Uterus (tissue), 2 donors: ENCODE measurements around the gene ATP5F1A.

Experiments
- CTCF ChIP-seq, 4 experiments: fragments of 200-600 bp in 2 of 4; fragments of 450-650 bp in 2 of 4; sonication (generic) in 2 of 4; IDR thresholded peaks; one replicate each; pipeline ENCODE4 v1.5.1; 2016 to 2019; ENCODE audit warnings: antibody characterized with exemption in 4 of 4, mild to moderate bottlenecking in 2 of 4, moderate library complexity in 1 of 4
- POLR2A ChIP-seq, 2 donors: fragments of 450-650 bp; IDR thresholded peaks; one replicate each; pipeline ENCODE4 v1.6.1; 2016; ENCODE audit warnings: antibody characterized with exemption in 2 of 2, mild to moderate bottlenecking in 1 of 2, moderate library complexity in 1 of 2

GRCh38 chr18:46070815-46071652 lies 27.1 kb downstream of the ATP5F1A start:
- TF ChIP-seq POLR2A (IDR thresholded peaks at IDR 0.05) (no peak), CTCF (IDR thresholded peaks at IDR 0.05) (no peak)
